Osteocyte (in vitro differentiated cells): ENCODE results near the gene PGA3. TPM values are rescaled to one million over a fixed set of nuclear protein-coding genes. Genes with fewer than 3 reads are reported as not detected.
A peak's percentile ranks its signal among the peaks of the same experiment; 100 is the strongest.
"Not testable (repeated sequence)": the region's sequence is repeated elsewhere in the genome, so short reads cannot be mapped to it uniquely, and the experiment has no call there.

Source experiments
- DNase-seq: peaks from one replicate; pipeline ENCODE4 v3.0.0; 2021; ENCODE audit warnings: mixed read lengths; ENCODE audit not compliant: unreplicated experiment; ENCODE audit errors: extremely low spot score
- H3K27ac Mint-ChIP-seq: one replicate; pipeline ENCODE4 v1.8.0; 2021; ENCODE audit warnings: mild to moderate bottlenecking, mixed read lengths; ENCODE audit not compliant: unreplicated experiment
- H3K27me3 Mint-ChIP-seq: one replicate; pipeline ENCODE4 v1.8.0; 2021; ENCODE audit warnings: mixed read lengths; ENCODE audit not compliant: unreplicated experiment
- H3K36me3 Mint-ChIP-seq: one replicate; pipeline ENCODE4 v1.8.0; 2021; ENCODE audit warnings: mixed read lengths; ENCODE audit not compliant: unreplicated experiment
- H3K4me1 Mint-ChIP-seq: one replicate; pipeline ENCODE4 v1.8.0; 2021; ENCODE audit warnings: mixed read lengths; ENCODE audit not compliant: unreplicated experiment
- H3K4me3 Mint-ChIP-seq: one replicate; pipeline ENCODE4 v1.8.0; 2021; ENCODE audit warnings: mild to moderate bottlenecking, moderate library complexity, mixed read lengths; ENCODE audit not compliant: unreplicated experiment
- H3K9me3 Mint-ChIP-seq: one replicate; pipeline ENCODE4 v1.8.0; 2021; ENCODE audit warnings: mixed read lengths; ENCODE audit not compliant: unreplicated experiment
- total RNA-seq: library from RNA; stranded (reverse); gene quantifications from 2 replicates; pipeline ENCODE4 v1.2.1, GENCODE V29; 2021
- TF ChIP-seq, protein P1 (sequence below): fragments of 200-600 bp; sonication (generic); IDR thresholded peaks from 2 replicates; pipeline ENCODE4 v1.5.0; 2021; ENCODE audit warnings: antibody characterized with exemption, mild to moderate bottlenecking, moderate library complexity

PGA3 gene
- total RNA-seq, 1 donor from 2014 or later, result not detected

DNA sequence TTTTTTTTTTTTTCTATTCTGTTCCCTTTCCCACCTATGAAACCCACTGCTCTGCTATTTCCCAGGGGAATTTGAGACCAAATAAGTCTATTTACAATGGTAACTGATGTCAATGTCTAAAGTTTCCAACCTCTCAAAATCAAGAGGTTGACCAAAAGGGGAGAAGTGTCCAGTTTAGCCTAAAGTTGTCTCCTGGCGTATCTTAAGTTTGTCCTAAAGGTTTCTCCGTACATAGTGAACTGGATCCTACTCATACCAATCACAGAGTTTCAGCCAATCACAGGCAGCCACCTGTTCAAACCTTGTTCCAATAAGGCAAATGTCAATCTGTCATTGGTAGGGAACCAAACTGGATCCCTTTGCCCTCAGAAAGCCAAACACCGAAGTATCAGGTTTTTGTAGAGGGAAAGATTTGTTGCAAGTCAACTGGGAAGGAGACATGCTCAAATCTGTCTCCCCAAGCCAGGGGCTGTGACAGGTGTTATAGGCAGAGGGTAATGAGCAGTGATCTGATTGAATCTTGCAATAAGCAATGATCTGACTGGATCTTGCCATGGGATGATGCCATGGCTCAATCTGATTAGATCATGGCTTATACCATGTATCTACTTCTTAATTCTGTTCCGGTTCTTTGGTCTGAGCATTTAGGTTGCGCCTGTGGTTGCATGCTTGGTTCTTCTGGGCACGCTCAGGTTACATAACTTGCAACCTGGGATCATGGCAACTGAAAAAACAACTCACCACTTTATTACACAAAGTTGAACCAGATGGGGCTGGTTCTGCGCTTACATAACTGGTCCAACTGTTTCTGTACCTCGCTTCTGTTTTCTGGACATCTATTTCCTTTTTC lies 41.0 kb upstream of the PGA3 start:
- TF ChIP-seq, protein P1, sequence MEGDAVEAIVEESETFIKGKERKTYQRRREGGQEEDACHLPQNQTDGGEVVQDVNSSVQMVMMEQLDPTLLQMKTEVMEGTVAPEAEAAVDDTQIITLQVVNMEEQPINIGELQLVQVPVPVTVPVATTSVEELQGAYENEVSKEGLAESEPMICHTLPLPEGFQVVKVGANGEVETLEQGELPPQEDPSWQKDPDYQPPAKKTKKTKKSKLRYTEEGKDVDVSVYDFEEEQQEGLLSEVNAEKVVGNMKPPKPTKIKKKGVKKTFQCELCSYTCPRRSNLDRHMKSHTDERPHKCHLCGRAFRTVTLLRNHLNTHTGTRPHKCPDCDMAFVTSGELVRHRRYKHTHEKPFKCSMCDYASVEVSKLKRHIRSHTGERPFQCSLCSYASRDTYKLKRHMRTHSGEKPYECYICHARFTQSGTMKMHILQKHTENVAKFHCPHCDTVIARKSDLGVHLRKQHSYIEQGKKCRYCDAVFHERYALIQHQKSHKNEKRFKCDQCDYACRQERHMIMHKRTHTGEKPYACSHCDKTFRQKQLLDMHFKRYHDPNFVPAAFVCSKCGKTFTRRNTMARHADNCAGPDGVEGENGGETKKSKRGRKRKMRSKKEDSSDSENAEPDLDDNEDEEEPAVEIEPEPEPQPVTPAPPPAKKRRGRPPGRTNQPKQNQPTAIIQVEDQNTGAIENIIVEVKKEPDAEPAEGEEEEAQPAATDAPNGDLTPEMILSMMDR, result no peak
- H3K27me3 Mint-ChIP-seq, result peaks cover 7% of the 10 kb centered on the region
- no peak for DNase-seq
- H3K9me3 Mint-ChIP-seq, result no peaks in the 10 kb centered on the region
- no peaks in the 10 kb centered on the region for H3K36me3 Mint-ChIP-seq
- peak overlapping the region; percentile 86 for H3K27ac Mint-ChIP-seq
- peaks cover 25% of the 10 kb centered on the region for H3K4me1 Mint-ChIP-seq
- peak overlapping the region; percentile 88 for H3K4me3 Mint-ChIP-seq

DNA sequence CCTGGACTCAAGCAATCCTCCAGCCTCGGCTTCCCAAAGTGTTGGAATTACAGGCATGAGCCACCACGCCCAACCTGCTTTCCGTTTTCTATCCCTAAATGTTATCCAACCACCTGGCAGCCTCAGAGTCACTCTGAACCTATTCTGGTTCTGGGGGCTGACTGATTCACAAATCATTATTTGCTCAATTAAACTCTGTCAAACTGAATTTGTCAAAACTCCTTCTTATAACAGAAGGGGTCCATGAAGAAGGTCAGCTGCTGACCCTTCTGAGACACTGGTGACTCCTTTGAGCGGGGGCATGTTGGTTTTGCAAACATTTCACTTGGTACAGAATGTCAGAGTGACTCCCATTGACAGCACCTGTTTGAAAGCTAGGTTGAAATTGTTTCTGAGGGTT lies 40.3 kb upstream of the PGA3 start:
- Mint-ChIP-seq H3K4me1 (peaks cover 25% of the 10 kb centered on the region), H3K27me3 (peaks cover 7% of the 10 kb centered on the region), H3K36me3 (no peaks in the 10 kb centered on the region), H3K4me3 (no peak overlapping the region), H3K27ac (no peak overlapping the region), H3K9me3 (no peaks in the 10 kb centered on the region)
- no peak for DNase-seq
- TF ChIP-seq, protein P1, result no peak

DNA sequence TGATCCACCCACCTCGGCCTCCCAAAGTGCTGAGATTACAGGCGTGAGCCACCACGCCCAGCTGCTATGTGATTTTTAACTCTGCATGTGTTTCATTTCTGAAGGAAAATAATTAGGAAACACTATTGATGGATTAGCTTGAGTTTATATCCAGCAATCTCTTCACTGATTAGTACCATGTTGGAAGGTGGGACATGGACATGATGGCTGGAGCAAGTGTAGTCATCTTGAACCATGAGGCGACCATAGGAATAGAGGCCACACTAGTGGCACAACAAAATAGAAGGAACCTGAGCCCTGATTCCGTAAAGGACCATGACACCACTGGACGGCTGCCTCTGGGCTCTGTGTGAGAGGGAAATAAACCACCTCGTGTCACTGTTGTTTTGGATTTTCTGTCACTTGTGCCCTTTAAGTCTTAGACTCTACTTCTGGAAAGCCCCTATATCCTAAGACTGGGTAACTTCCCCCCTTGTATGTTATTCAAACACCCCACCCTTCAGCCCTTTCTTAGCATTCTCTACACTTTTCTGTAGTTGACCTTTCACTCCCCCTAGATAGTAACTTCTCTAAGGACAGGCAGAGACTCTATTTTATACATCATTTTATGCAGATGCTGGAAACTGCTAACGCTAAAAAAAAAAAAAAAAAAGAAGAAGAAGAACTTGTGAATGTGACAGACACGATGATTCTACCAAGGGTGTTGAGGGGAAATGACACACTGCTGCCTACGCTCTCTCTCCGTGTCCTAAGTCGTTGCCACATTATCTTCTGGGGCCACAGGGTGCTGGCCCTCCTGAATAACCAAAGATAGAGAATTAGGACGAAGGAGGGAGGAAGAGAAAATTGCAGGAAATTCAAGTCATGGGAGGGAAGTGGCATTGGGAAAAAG lies 39.4 kb upstream of the PGA3 start:
- Mint-ChIP-seq H3K27me3 (peaks cover 7% of the 10 kb centered on the region), H3K9me3 (no peaks in the 10 kb centered on the region), H3K4me3 (no peak overlapping the region), H3K4me1 (peaks cover 22% of the 10 kb centered on the region), H3K36me3 (no peaks in the 10 kb centered on the region), H3K27ac (no peak overlapping the region)
- DNase-seq, result no peak
- TF ChIP-seq, protein P1, result no peak

DNA sequence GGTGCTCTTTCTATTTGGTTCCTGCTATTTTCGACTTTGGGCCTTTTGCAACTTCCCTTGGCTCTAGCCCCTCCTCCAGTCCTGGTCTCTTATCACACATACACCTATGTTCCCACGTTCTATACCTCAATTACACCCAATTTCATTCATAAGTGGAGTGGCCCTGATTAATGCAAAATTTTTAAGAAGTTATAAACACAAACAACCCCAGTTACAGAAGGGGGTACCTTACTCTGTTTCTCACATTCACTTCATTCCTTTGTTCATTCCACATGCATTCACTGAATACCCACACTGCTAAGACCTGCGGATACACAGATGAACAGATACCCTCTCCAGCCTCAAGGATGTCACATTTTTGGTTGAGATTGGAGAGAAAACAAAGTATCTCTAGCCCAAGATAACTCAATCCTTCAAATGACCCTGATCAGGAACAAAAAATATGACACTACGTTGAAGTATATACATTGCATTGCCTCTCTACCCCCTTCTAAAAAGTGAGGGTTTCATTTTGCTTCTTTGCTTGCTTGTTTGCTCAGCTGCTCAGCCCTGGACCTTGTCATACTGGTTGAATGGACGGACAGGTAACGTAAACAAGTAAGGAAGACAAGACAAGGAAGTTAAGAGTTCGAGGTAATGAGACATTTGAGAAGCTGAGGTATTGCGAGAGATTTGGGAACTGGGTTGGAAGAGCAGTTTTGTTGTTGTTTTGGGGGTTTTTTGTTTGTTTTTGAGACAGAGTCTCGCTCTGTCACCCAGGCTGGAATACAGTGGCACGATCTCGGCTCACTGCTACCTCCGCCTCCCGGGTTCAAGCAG lies 38.5 kb upstream of the PGA3 start:
- H3K9me3 Mint-ChIP-seq, result no peaks in the 10 kb centered on the region
- TF ChIP-seq, protein P1, result no peak
- no peak overlapping the region for H3K27ac Mint-ChIP-seq
- H3K4me1 Mint-ChIP-seq, result peaks cover 18% of the 10 kb centered on the region
- DNase-seq, result no peak
- no peaks in the 10 kb centered on the region for H3K36me3 Mint-ChIP-seq
- H3K27me3 Mint-ChIP-seq, result peaks cover 10% of the 10 kb centered on the region
- no peak overlapping the region for H3K4me3 Mint-ChIP-seq

DNA sequence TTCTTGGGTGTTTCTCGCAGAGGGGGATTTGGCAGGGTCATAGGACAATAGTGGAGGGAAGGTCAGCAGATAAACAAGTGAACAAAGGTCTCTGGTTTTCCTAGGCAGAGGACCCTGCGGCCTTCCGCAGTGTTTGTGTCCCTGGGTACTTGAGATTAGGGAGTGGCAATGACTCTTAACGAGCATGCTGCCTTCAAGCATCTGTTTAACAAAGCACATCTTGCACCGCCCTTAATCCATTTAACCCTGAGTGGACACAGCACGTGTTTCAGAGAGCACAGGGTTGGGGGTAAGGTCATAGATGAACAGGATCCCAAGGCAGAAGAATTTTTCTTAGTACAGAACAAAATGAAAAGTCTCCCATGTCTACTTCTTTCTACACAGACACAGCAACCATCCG lies 37.5 kb upstream of the PGA3 start:
- H3K4me1 Mint-ChIP-seq, H3K9me3 Mint-ChIP-seq, H3K27ac Mint-ChIP-seq, H3K36me3 Mint-ChIP-seq, DNase-seq, H3K4me3 Mint-ChIP-seq: not testable (repeated sequence)
- H3K27me3 Mint-ChIP-seq, result peaks cover 14% of the 10 kb centered on the region

DNA sequence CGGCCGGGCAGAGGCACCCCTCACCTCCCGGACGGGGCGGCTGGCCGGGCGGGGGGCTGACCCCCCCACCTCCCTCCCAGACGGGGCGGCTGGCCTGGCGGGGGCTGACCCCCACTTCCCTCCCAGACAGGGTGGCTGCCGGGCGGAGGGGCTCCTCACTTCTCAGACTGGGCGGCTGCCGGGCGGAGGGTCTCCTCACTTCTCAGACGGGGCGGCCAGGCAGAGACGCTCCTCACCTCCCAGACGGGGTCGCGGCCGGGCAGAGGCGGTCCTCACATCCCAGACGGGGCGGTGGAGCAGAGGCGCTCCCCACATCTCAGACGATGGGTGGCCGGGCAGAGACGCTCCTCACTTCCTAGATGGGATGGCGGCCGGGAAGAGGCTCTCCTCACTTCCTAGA lies 37.0 kb upstream of the PGA3 start:
- H3K27me3 Mint-ChIP-seq, result peaks cover 14% of the 10 kb centered on the region
- not testable (repeated sequence) for H3K27ac Mint-ChIP-seq, H3K4me1 Mint-ChIP-seq, H3K9me3 Mint-ChIP-seq, H3K4me3 Mint-ChIP-seq, DNase-seq, H3K36me3 Mint-ChIP-seq
